IPS-18a (cell line): ENCODE measurements around the gene NARS2.

ENCODE experiments used
- H3K27ac ChIP-seq: one replicate; pipeline ENCODE4 v1.5.1; 2013; ENCODE audit warnings: low read length
- H3K27me3 ChIP-seq: one replicate; pipeline ENCODE4 v1.6.1; 2013; ENCODE audit warnings: mild to moderate bottlenecking, low read length; ENCODE audit not compliant: control insufficient read depth, insufficient read depth
- H3K36me3 ChIP-seq: one replicate; pipeline ENCODE4 v1.6.1; 2013; ENCODE audit warnings: low read depth, low read length; ENCODE audit not compliant: control insufficient read depth
- H3K4me1 ChIP-seq: one replicate; pipeline ENCODE4 v1.6.1; 2013; ENCODE audit warnings: low read depth, low read length; ENCODE audit not compliant: control insufficient read depth
- H3K4me3 ChIP-seq: one replicate; pipeline ENCODE4 v1.5.1; 2013; ENCODE audit warnings: low read length
- H3K9ac ChIP-seq: one replicate; pipeline ENCODE4 v1.6.1; 2013; ENCODE audit warnings: mild to moderate bottlenecking, low read length, moderate library complexity
- H3K9me3 ChIP-seq: one replicate; pipeline ENCODE4 v1.6.1; 2013; ENCODE audit warnings: low read depth, low read length; ENCODE audit not compliant: control insufficient read depth

NARS2 gene

GRCh38 chr11:78429209-78429608 lies 145.5 kb downstream of the NARS2 start:
- Histone ChIP-seq H3K27ac (no peak overlapping the region), H3K27me3 (no peaks in the 10 kb centered on the region), H3K36me3 (no peaks in the 10 kb centered on the region), H3K9me3 (no peaks in the 10 kb centered on the region), H3K4me3 (no peak overlapping the region), H3K9ac (no peak overlapping the region), H3K4me1 (peaks cover 15% of the 10 kb centered on the region)

- Histone ChIP-seq H3K9me3 (no peaks in the 10 kb centered on the region), H3K9ac (no peak overlapping the region), H3K27me3 (no peaks in the 10 kb centered on the region), H3K36me3 (no peaks in the 10 kb centered on the region), H3K27ac (no peak overlapping the region), H3K4me1 (peaks cover 17% of the 10 kb centered on the region), H3K4me3 (no peak overlapping the region)
These were observed 145.9 kb downstream of the NARS2 start for GRCh38 chr11:78428773-78429172.

- no peak overlapping the region for H3K9ac ChIP-seq
- H3K4me3 ChIP-seq: no peak overlapping the region
- H3K9me3 ChIP-seq: no peaks in the 10 kb centered on the region
- peaks cover 17% of the 10 kb centered on the region for H3K4me1 ChIP-seq
- H3K27me3 ChIP-seq: no peaks in the 10 kb centered on the region
- no peaks in the 10 kb centered on the region for H3K36me3 ChIP-seq
- H3K27ac ChIP-seq: no peak overlapping the region
These were observed 146.4 kb downstream of the NARS2 start for GRCh38 chr11:78428266-78428636.

- H3K9me3 ChIP-seq: no peaks in the 10 kb centered on the region
- no peaks in the 10 kb centered on the region for H3K36me3 ChIP-seq
- H3K9ac ChIP-seq: no peak overlapping the region
- no peak overlapping the region for H3K4me3 ChIP-seq
- H3K4me1 ChIP-seq: peaks cover 17% of the 10 kb centered on the region
- no peak overlapping the region for H3K27ac ChIP-seq
- no peaks in the 10 kb centered on the region for H3K27me3 ChIP-seq
These were observed 146.9 kb downstream of the NARS2 start for GRCh38 chr11:78427615-78428265.

- Histone ChIP-seq H3K4me3 (no peak overlapping the region), H3K27ac (no peak overlapping the region), H3K9me3 (no peaks in the 10 kb centered on the region), H3K4me1 (peaks cover 17% of the 10 kb centered on the region), H3K9ac (no peak overlapping the region), H3K27me3 (no peaks in the 10 kb centered on the region), H3K36me3 (no peaks in the 10 kb centered on the region)
These were observed 147.8 kb downstream of the NARS2 start for GRCh38 chr11:78426845-78427244.

DNA sequence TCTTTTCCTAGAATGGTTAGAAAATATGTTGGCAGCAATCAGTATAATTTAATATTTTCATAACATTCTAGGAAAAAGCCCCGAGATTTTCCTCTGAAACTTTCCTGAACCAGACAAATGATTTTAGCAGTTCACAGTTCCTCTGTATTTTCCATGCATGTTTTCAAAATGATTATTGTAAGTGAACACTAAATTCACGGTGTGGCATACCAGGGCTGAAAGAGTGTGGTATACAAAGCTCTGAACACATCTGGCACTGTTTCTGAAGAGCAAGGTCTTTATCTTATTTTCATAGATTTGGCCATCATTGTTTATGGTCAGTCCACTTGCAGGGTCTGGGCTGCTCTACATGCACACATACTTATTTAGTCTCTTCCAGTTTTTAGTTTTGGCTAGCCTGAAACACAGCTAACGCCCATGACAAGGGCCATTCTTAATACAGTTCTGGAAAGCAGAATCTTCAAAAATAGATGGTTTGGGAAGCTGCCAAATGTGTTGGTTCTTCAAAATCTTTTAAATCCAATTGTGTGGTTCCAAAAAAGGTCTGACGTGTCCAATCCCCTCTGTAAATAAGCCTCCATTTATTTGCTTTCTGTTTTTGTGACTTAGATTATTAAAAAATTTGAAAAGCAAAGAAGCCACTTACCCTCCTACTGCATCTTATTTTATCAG lies 149.1 kb downstream of the NARS2 start:
- Histone ChIP-seq H3K27ac (no peak overlapping the region), H3K4me1 (peaks cover 17% of the 10 kb centered on the region), H3K27me3 (no peaks in the 10 kb centered on the region), H3K36me3 (no peaks in the 10 kb centered on the region), H3K4me3 (no peak overlapping the region), H3K9me3 (no peaks in the 10 kb centered on the region), H3K9ac (no peak overlapping the region)

DNA sequence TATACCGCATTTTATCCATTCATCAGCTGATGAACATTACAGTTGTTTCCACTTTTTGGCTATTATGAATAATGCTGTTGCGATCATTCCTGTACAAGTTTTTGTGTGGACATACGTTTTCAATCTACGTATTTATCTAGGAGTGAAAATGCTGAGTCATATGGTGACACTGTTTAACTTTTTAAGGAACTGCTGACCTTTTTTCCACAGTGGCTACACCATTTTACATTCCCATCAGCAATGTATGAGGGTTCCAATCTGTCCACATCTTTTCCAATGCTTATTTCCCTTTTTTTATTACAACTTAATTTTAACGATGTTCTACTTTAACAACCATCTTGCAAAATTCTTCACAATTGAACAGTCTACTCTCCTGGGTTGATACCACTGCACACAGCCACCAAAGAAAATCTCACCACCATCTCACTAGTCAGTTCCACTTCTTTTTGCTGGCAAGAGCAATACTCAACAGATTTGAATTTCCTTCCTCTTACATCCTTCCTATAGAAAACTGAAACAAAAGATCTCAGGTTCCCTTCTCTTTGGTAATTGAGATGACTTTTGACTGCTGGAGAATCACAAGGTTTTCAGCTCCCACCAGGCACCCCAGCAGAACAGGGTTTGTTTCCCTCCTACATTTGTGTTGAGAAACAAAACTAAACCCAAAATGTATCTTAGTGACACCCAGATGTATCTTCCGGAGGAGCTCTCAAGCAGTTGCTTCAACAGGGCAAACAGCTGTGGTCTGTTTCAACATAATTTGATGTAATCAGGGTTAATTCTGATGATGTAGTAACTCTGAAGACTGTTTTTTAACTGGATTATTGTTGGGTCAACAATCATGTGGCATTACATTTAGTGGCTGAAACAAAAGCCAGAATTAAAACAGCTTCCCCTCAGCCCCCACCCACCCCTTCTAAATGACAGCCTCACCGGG lies 150.1 kb downstream of the NARS2 start:
- Histone ChIP-seq H3K36me3 (no peaks in the 10 kb centered on the region), H3K4me1 (peaks cover 17% of the 10 kb centered on the region), H3K9ac (no peak overlapping the region), H3K27me3 (peaks cover 4% of the 10 kb centered on the region), H3K9me3 (no peaks in the 10 kb centered on the region), H3K27ac (no peak overlapping the region), H3K4me3 (no peak overlapping the region)

- Histone ChIP-seq H3K9me3 (no peaks in the 10 kb centered on the region), H3K27me3 (peaks cover 18% of the 10 kb centered on the region), H3K4me3 (no peak overlapping the region), H3K36me3 (no peaks in the 10 kb centered on the region), H3K27ac (no peak overlapping the region), H3K4me1 (peaks cover 26% of the 10 kb centered on the region), H3K9ac (no peak overlapping the region)
These were observed 151.4 kb downstream of the NARS2 start for GRCh38 chr11:78423241-78423640.

- Histone ChIP-seq H3K36me3 (no peaks in the 10 kb centered on the region), H3K9me3 (no peaks in the 10 kb centered on the region), H3K27ac (no peak overlapping the region), H3K27me3 (peaks cover 24% of the 10 kb centered on the region), H3K4me3 (no peak overlapping the region), H3K9ac (no peak overlapping the region), H3K4me1 (peaks cover 26% of the 10 kb centered on the region)
These were observed 153.9 kb downstream of the NARS2 start for GRCh38 chr11:78420796-78421209.

DNA sequence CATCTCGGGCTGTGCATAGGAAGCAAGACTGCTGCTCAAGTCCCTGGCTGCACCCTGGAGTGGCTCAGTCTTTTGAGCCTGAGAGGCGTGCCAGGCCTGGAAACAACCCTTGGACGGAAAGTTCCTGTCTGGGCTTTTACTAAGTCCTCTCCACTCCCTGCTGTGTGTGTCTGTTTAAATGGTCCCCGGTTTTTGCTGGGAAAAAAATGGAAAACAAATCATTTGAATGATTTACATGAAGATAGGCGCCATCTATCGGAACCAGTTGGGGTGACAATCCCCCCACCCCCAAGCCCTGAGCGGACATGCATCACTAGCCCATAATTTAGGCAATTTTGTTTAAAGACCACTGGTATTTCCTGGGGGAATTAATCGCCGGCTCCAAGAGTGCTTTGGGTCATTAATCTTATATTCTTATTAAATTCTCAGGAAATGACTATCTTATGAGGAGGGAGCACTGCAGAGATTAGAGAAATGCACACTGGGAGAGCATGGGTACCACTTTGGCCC lies 154.4 kb downstream of the NARS2 start:
- Histone ChIP-seq H3K9ac (no peak overlapping the region), H3K4me3 (no peak overlapping the region), H3K27ac (no peak overlapping the region), H3K27me3 (peaks cover 29% of the 10 kb centered on the region), H3K36me3 (no peaks in the 10 kb centered on the region), H3K4me1 (peaks cover 22% of the 10 kb centered on the region), H3K9me3 (no peaks in the 10 kb centered on the region)

- H3K4me1 ChIP-seq: peaks cover 12% of the 10 kb centered on the region
- H3K27me3 ChIP-seq: peaks cover 32% of the 10 kb centered on the region
- peak overlapping the region; percentile 69 for H3K4me3 ChIP-seq
- H3K36me3 ChIP-seq: no peaks in the 10 kb centered on the region
- no peak overlapping the region for H3K9ac ChIP-seq
- no peak overlapping the region for H3K27ac ChIP-seq
- no peaks in the 10 kb centered on the region for H3K9me3 ChIP-seq
These were observed 155.3 kb downstream of the NARS2 start for GRCh38 chr11:78419327-78419726.
